ENCODE results near the gene NPHS2. TPM values are rescaled to one million over a fixed set of nuclear protein-coding genes. Genes with fewer than 3 reads are reported as not detected.

Gene NPHS2
- total RNA-seq, 1 experiment from 2014 or later = not detected

GRCh38 chr1:179590671-179591070 lies 14.9 kb upstream of the NPHS2 start:
- no peaks in the 10 kb centered on the region for H3K36me3 Mint-ChIP-seq
- POLR2A ChIA-PET = no interaction called here
- H3K27ac Mint-ChIP-seq = no peak overlapping the region
- TF ChIP-seq ZNF263 (CRISPR knock-in tag; IDR thresholded peaks at IDR 0.05; ENCODE audit: low read depth) = no peak
- TF ChIP-seq NR3C1 (CRISPR knock-in tag; conservative IDR thresholded peaks at IDR 0.05; ENCODE audit: low read depth) = no peak
- H3K4me1 Mint-ChIP-seq = peaks cover 13% of the 10 kb centered on the region
- CTCF ChIA-PET = interaction anchor here (1.0 to 2.9 kb wide), 2 partner anchors 14 to 224 kb away, joined by 4 to 17 read pairs; no protein-coding TSS in a partner anchor
- H3K4me3 Mint-ChIP-seq = no peak overlapping the region
- ATAC-seq = no peak
- no peaks in the 10 kb centered on the region for H3K9me3 Mint-ChIP-seq
- DNase-seq (ENCODE audit: low spot score) = no peak
- H3K27me3 Mint-ChIP-seq (ENCODE audit: low read depth) = peaks cover 84% of the 10 kb centered on the region

- POLR2A ChIA-PET = no interaction called here
- TF ChIP-seq E2F4 (CRISPR knock-in tag; IDR thresholded peaks at IDR 0.05; ENCODE audit: borderline replicate concordance, low read depth) (no peak), GRHL2 (CRISPR knock-in tag; IDR thresholded peaks at IDR 0.05; ENCODE audit: insufficient replicate concordance, severe bottlenecking) (no peak), NFYB (CRISPR knock-in tag; conservative IDR thresholded peaks at IDR 0.05; ENCODE audit: low read depth) (no peak), RORB (CRISPR knock-in tag; IDR thresholded peaks at IDR 0.05) (no peak), ZMAT4 (CRISPR knock-in tag; IDR thresholded peaks at IDR 0.05) (no peak), ZNF138 (CRISPR knock-in tag; conservative IDR thresholded peaks at IDR 0.05) (no peak), MAX (CRISPR knock-in tag; IDR thresholded peaks at IDR 0.05) (no peak), ZNF232 (CRISPR knock-in tag; IDR thresholded peaks at IDR 0.05) (no peak), ATF3 (CRISPR knock-in tag; conservative IDR thresholded peaks at IDR 0.05) (no peak), IRF2 (CRISPR knock-in tag; IDR thresholded peaks at IDR 0.05; ENCODE audit: borderline replicate concordance, low read depth) (no peak), ATF1 (CRISPR knock-in tag; IDR thresholded peaks at IDR 0.05) (no peak), ZNF263 (CRISPR knock-in tag; IDR thresholded peaks at IDR 0.05; ENCODE audit: low read depth) (no peak), TEAD1 (CRISPR knock-in tag; IDR thresholded peaks at IDR 0.05) (no peak), NR3C1 (CRISPR knock-in tag; conservative IDR thresholded peaks at IDR 0.05; ENCODE audit: low read depth) (no peak)
- TF ChIP-seq, protein P1, sequence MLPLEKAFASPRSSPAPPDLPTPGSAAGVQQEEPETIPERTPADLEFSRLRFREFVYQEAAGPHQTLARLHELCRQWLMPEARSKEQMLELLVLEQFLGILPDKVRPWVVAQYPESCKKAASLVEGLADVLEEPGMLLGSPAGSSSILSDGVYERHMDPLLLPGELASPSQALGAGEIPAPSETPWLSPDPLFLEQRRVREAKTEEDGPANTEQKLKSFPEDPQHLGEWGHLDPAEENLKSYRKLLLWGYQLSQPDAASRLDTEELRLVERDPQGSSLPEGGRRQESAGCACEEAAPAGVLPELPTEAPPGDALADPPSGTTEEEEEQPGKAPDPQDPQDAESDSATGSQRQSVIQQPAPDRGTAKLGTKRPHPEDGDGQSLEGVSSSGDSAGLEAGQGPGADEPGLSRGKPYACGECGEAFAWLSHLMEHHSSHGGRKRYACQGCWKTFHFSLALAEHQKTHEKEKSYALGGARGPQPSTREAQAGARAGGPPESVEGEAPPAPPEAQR (CRISPR knock-in tag; IDR thresholded peaks at IDR 0.05) = no peak
- TF ChIP-seq, protein P2, sequence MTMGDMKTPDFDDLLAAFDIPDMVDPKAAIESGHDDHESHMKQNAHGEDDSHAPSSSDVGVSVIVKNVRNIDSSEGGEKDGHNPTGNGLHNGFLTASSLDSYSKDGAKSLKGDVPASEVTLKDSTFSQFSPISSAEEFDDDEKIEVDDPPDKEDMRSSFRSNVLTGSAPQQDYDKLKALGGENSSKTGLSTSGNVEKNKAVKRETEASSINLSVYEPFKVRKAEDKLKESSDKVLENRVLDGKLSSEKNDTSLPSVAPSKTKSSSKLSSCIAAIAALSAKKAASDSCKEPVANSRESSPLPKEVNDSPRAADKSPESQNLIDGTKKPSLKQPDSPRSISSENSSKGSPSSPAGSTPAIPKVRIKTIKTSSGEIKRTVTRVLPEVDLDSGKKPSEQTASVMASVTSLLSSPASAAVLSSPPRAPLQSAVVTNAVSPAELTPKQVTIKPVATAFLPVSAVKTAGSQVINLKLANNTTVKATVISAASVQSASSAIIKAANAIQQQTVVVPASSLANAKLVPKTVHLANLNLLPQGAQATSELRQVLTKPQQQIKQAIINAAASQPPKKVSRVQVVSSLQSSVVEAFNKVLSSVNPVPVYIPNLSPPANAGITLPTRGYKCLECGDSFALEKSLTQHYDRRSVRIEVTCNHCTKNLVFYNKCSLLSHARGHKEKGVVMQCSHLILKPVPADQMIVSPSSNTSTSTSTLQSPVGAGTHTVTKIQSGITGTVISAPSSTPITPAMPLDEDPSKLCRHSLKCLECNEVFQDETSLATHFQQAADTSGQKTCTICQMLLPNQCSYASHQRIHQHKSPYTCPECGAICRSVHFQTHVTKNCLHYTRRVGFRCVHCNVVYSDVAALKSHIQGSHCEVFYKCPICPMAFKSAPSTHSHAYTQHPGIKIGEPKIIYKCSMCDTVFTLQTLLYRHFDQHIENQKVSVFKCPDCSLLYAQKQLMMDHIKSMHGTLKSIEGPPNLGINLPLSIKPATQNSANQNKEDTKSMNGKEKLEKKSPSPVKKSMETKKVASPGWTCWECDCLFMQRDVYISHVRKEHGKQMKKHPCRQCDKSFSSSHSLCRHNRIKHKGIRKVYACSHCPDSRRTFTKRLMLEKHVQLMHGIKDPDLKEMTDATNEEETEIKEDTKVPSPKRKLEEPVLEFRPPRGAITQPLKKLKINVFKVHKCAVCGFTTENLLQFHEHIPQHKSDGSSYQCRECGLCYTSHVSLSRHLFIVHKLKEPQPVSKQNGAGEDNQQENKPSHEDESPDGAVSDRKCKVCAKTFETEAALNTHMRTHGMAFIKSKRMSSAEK (CRISPR knock-in tag; IDR thresholded peaks at IDR 0.05; ENCODE audit: borderline replicate concordance) = no peak
- TF ChIP-seq, protein P3, sequence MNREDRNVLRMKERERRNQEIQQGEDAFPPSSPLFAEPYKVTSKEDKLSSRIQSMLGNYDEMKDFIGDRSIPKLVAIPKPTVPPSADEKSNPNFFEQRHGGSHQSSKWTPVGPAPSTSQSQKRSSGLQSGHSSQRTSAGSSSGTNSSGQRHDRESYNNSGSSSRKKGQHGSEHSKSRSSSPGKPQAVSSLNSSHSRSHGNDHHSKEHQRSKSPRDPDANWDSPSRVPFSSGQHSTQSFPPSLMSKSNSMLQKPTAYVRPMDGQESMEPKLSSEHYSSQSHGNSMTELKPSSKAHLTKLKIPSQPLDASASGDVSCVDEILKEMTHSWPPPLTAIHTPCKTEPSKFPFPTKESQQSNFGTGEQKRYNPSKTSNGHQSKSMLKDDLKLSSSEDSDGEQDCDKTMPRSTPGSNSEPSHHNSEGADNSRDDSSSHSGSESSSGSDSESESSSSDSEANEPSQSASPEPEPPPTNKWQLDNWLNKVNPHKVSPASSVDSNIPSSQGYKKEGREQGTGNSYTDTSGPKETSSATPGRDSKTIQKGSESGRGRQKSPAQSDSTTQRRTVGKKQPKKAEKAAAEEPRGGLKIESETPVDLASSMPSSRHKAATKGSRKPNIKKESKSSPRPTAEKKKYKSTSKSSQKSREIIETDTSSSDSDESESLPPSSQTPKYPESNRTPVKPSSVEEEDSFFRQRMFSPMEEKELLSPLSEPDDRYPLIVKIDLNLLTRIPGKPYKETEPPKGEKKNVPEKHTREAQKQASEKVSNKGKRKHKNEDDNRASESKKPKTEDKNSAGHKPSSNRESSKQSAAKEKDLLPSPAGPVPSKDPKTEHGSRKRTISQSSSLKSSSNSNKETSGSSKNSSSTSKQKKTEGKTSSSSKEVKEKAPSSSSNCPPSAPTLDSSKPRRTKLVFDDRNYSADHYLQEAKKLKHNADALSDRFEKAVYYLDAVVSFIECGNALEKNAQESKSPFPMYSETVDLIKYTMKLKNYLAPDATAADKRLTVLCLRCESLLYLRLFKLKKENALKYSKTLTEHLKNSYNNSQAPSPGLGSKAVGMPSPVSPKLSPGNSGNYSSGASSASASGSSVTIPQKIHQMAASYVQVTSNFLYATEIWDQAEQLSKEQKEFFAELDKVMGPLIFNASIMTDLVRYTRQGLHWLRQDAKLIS (CRISPR knock-in tag; IDR thresholded peaks at IDR 0.05; ENCODE audit: borderline replicate concordance) = no peak
- TF ChIP-seq, protein P4, sequence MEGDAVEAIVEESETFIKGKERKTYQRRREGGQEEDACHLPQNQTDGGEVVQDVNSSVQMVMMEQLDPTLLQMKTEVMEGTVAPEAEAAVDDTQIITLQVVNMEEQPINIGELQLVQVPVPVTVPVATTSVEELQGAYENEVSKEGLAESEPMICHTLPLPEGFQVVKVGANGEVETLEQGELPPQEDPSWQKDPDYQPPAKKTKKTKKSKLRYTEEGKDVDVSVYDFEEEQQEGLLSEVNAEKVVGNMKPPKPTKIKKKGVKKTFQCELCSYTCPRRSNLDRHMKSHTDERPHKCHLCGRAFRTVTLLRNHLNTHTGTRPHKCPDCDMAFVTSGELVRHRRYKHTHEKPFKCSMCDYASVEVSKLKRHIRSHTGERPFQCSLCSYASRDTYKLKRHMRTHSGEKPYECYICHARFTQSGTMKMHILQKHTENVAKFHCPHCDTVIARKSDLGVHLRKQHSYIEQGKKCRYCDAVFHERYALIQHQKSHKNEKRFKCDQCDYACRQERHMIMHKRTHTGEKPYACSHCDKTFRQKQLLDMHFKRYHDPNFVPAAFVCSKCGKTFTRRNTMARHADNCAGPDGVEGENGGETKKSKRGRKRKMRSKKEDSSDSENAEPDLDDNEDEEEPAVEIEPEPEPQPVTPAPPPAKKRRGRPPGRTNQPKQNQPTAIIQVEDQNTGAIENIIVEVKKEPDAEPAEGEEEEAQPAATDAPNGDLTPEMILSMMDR (IDR thresholded peaks at IDR 0.05) = no peak
Observed at GRCh38 chr1:179589509-179589908, 13.8 kb upstream of the NPHS2 start.

More at GRCh38 chr1:179589509-179589908, 13.8 kb upstream of the NPHS2 start:
- no peaks in the 10 kb centered on the region for H3K9me3 Mint-ChIP-seq
- CTCF ChIA-PET = no interaction called here
- peaks cover 22% of the 10 kb centered on the region for H3K4me1 Mint-ChIP-seq
- H3K27ac Mint-ChIP-seq = no peak overlapping the region
- DNase-seq (ENCODE audit: low spot score) = no peak
- no peak for ATAC-seq
- no peak overlapping the region for H3K4me3 Mint-ChIP-seq
- H3K36me3 Mint-ChIP-seq = no peaks in the 10 kb centered on the region
- peaks cover 91% of the 10 kb centered on the region for H3K27me3 Mint-ChIP-seq (ENCODE audit: low read depth)
